SK-N-SH treated with all-trans-retinoic acid at 6 μM for 48 hours (cell line): ENCODE results near the gene SCCPDH.

ENCODE experiments used
- ISL1 ChIP-seq: fragments of 250-450 bp; sonication (Bioruptor Pico); IDR thresholded peaks from 2 replicates; pipeline ENCODE4 v2.1.2; 2022; ENCODE audit warnings: mild to moderate bottlenecking, moderate library complexity
- PATZ1 ChIP-seq: fragments of 250-450 bp; sonication (Bioruptor Pico); IDR thresholded peaks from 2 replicates; pipeline ENCODE4 v1.8.0; 2020; ENCODE audit warnings: mild to moderate bottlenecking, moderate library complexity, borderline replicate concordance
- ZFP30 ChIP-seq: fragments of 450-650 bp; formaldehyde crosslinking; IDR thresholded peaks from 2 replicates; pipeline ENCODE4 v1.5.0; 2022; ENCODE audit warnings: mild to moderate bottlenecking, moderate library complexity

GRCh38 chr1:246755419-246755818 is 31.2 kb downstream of the SCCPDH start:
- no peak for TF ChIP-seq ZFP30 (CRISPR knock-in tag)
- no peak for TF ChIP-seq ISL1
- TF ChIP-seq PATZ1 = no peak
